Activated B cell treated with CpG ODN at 0.5 μM for 24 hours (primary cell): ENCODE data around the gene PRMT7. TPM values are rescaled to one million over a fixed set of nuclear protein-coding genes. Genes with fewer than 3 reads are reported as not detected.

Experiments used
- ATAC-seq: fragments of 200-7000 bp; cut with Tn5 transposase; one replicate; pipeline ENCODE4 v1.10.0; 2021; ENCODE audit warnings: low read depth, mild to moderate bottlenecking, moderate library complexity
- CTCF ChIA-PET: fragments of 350-600 bp; sonication (Branson Sonifier 250); formaldehyde crosslinking; loops from one replicate; lab custom pipeline; 2021; ENCODE audit warnings: antibody characterized with exemption; lab: Charles Lee
- POLR2A ChIA-PET: fragments of 350-600 bp; sonication (Branson Sonifier 250); formaldehyde crosslinking; loops from one replicate; lab custom pipeline; 2021; ENCODE audit warnings: antibody characterized with exemption; lab: Charles Lee
- DNase-seq: peaks from one replicate; pipeline ENCODE4 v3.0.0; 2022
- H3K27ac Mint-ChIP-seq: one replicate; pipeline ENCODE4 v1.8.0; 2020; ENCODE audit warnings: mixed read lengths
- H3K27me3 Mint-ChIP-seq: one replicate; pipeline ENCODE4 v1.8.0; 2021; ENCODE audit warnings: mixed read lengths
- H3K36me3 Mint-ChIP-seq: one replicate; pipeline ENCODE4 v1.8.0; 2021; ENCODE audit warnings: low read depth, mixed read lengths
- H3K4me1 Mint-ChIP-seq: one replicate; pipeline ENCODE4 v1.8.0; 2021; ENCODE audit warnings: mixed read lengths
- H3K4me3 Mint-ChIP-seq: one replicate; pipeline ENCODE4 v1.8.0; 2020; ENCODE audit warnings: mild to moderate bottlenecking, mixed read lengths
- H3K9me3 Mint-ChIP-seq: one replicate; pipeline ENCODE4 v1.8.0; 2020; ENCODE audit warnings: mixed read lengths
- intact Hi-C: fragments of 100-400 bp; cut with micrococcal nuclease; formaldehyde crosslinking; loops from one replicate; pipeline ENCODE4 v1.15.1; 2024
- total RNA-seq: library from RNA; stranded (reverse); gene quantifications from 2 replicates; pipeline ENCODE4 v1.2.3, GENCODE V29; 2022
- TF ChIP-seq, protein P1 (sequence below): fragments of 200-600 bp; IDR thresholded peaks from one replicate; pipeline ENCODE4 v1.8.0; 2022; ENCODE audit warnings: antibody characterized with exemption, mild to moderate bottlenecking

PRMT7 gene, protein sequence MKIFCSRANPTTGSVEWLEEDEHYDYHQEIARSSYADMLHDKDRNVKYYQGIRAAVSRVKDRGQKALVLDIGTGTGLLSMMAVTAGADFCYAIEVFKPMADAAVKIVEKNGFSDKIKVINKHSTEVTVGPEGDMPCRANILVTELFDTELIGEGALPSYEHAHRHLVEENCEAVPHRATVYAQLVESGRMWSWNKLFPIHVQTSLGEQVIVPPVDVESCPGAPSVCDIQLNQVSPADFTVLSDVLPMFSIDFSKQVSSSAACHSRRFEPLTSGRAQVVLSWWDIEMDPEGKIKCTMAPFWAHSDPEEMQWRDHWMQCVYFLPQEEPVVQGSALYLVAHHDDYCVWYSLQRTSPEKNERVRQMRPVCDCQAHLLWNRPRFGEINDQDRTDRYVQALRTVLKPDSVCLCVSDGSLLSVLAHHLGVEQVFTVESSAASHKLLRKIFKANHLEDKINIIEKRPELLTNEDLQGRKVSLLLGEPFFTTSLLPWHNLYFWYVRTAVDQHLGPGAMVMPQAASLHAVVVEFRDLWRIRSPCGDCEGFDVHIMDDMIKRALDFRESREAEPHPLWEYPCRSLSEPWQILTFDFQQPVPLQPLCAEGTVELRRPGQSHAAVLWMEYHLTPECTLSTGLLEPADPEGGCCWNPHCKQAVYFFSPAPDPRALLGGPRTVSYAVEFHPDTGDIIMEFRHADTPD
- total RNA-seq = 41.8 and 50.3 TPM in 2 replicates

DNA sequence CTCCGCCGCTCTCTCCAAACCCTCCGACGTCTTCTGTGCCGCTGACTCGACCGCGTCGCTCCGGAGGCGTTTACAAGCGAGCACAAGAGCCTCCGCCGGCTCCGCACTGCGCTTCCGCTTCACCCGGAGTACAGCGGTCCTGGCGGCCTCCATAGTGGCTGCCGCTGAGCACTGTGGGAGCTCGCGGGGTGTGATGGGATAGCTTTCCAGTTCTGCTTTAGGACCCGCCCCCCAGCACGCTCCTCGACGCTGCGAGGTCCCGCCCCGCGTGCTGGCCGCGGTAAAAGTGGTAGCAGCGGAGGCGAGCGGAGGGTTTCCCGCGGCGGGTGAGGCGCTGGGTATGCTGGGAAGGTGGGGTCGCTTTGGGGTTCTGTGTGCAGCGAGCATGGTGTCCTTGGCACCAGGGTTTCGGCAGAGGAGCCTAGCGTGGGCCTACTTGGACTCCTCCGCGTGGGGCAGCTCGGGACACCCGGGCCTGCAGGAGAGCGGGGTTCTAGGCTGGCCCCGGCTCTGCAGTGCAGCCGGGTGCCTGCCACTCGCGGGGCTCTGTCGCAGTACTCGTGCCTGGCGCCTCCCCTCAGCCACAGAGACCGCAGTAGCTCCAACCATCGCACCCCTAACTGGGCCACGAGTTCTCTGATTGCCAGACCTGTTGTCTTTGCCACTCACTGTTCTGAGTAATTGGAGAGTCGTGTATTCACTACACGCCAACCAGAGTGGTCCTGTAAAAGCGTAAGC lies at the start of gene PRMT7, which contains the start of gene SLC7A6OS:
PRMT7 (plus strand) TSS at position 246 of the 738 bp plus-strand sequence. CDS start 4,961 bp downstream, outside the sequence.
SLC7A6OS (minus strand) TSS at position 173 of the 738 bp plus-strand sequence; CDS start at position 153, 20 bp downstream.
- POLR2A ChIA-PET = interaction anchor here (0.5 to 5.4 kb wide), 23 partner anchors 8 to 1292 kb away, joined by 3 to 104 read pairs (median 5); partner anchors contain the start of genes NFATC3, PLA2G15, RANBP10 and SLC7A6
- CTCF ChIA-PET = interaction anchor here (0.8 to 2.4 kb wide), 13 partner anchors 10 to 70 kb away, joined by 3 to 47 read pairs (median 4); partner anchors contain the start of gene SLC7A6
- Mint-ChIP-seq H3K27me3 (no peaks in the 10 kb centered on the region), H3K9me3 (no peaks in the 10 kb centered on the region), H3K4me3 (peak within 1 kb of the TSS; percentile 98), H3K4me1 (peaks cover 38% of the 10 kb centered on the region), H3K36me3 (peaks cover 51% of the 10 kb centered on the region), H3K27ac (peak within 1 kb of the TSS; percentile 93)
- intact Hi-C loops = loop anchor here (1.0 to 2.0 kb wide), 7 partner anchors 17 to 464 kb away; partner anchors contain the start of genes CENPT, NUTF2, PLA2G15 and SLC7A6
- DNase-seq (peak; percentile 87), ATAC-seq (peak; percentile 99)
- TF ChIP-seq, protein P1, sequence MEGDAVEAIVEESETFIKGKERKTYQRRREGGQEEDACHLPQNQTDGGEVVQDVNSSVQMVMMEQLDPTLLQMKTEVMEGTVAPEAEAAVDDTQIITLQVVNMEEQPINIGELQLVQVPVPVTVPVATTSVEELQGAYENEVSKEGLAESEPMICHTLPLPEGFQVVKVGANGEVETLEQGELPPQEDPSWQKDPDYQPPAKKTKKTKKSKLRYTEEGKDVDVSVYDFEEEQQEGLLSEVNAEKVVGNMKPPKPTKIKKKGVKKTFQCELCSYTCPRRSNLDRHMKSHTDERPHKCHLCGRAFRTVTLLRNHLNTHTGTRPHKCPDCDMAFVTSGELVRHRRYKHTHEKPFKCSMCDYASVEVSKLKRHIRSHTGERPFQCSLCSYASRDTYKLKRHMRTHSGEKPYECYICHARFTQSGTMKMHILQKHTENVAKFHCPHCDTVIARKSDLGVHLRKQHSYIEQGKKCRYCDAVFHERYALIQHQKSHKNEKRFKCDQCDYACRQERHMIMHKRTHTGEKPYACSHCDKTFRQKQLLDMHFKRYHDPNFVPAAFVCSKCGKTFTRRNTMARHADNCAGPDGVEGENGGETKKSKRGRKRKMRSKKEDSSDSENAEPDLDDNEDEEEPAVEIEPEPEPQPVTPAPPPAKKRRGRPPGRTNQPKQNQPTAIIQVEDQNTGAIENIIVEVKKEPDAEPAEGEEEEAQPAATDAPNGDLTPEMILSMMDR = no peak

- intact Hi-C loops = loop anchor here (1.0 to 5.0 kb wide), 6 partner anchors 18 to 869 kb away; partner anchors contain the start of genes CHTF8, ESRP2, PLA2G15 and SLC7A6OS
- no peak for ATAC-seq
- Mint-ChIP-seq H3K27ac (peak overlapping the region; percentile 98), H3K4me1 (peaks cover 47% of the 10 kb centered on the region), H3K4me3 (peak overlapping the region; percentile 95), H3K27me3 (no peaks in the 10 kb centered on the region), H3K36me3 (peaks cover 17% of the 10 kb centered on the region), H3K9me3 (no peaks in the 10 kb centered on the region)
- DNase-seq = no peak
- POLR2A ChIA-PET = interaction anchor here (0.6 to 5.9 kb wide), 14 partner anchors 9 to 1719 kb away, joined by 3 to 104 read pairs (median 6); partner anchors contain the start of genes NFATC3, PLA2G15, PRMT7 and SLC7A6OS
- CTCF ChIA-PET = interaction anchor here (0.6 to 9.0 kb wide), 19 partner anchors 10 to 783 kb away, joined by 3 to 321 read pairs (median 4); partner anchors contain the start of genes ATP6V0D1, PLA2G15, PRMT7 and SLC7A6OS
- TF ChIP-seq, protein P1 = no peak
Observed at GRCh38 chr16:68263559-68264127, 47.2 kb upstream of the PRMT7 start.

GRCh38 chr16:68264128-68265077 lies 46.4 kb upstream of the PRMT7 start, which contains the start of gene SLC7A6:
TSS of gene SLC7A6 (plus strand) at chr16:68264526. CDS start at chr16:68274727, 10,201 bp downstream.
- Mint-ChIP-seq H3K4me1 (peaks cover 49% of the 10 kb centered on the region), H3K9me3 (no peaks in the 10 kb centered on the region), H3K27me3 (no peaks in the 10 kb centered on the region), H3K36me3 (peaks cover 20% of the 10 kb centered on the region), H3K27ac (peak within 1 kb of the TSS; percentile 98), H3K4me3 (peak within 1 kb of the TSS; percentile 96)
- intact Hi-C loops = loop anchor here (1.0 to 5.0 kb wide), 7 partner anchors 11 to 868 kb away; partner anchors contain the start of genes CHTF8, ESRP2, PLA2G15 and SLC7A6OS
- ATAC-seq = peak; percentile 79
- TF ChIP-seq, protein P1 = no peak
- CTCF ChIA-PET = interaction anchor here (0.6 to 9.0 kb wide), 20 partner anchors 9 to 784 kb away, joined by 3 to 321 read pairs (median 4); partner anchors contain the start of genes ATP6V0D1, PLA2G15, PRMT7 and SLC7A6OS
- POLR2A ChIA-PET = interaction anchor here (0.6 to 5.9 kb wide), 14 partner anchors 8 to 1720 kb away, joined by 3 to 104 read pairs (median 6); partner anchors contain the start of genes NFATC3, PLA2G15, PRMT7 and SLC7A6OS
- DNase-seq = peak; percentile 91
